Retinal pigment epithelial cell (primary cell): Measurements from ENCODE around the gene MRPL50.

Experiments used
- DNase-seq: peaks from one replicate; pipeline ENCODE4 v3.0.0-alpha.2; 2010; ENCODE audit warnings: low read depth
- H3K4me3 ChIP-seq: 2 replicates; pipeline ENCODE4 v1.5.1; 2011; ENCODE audit warnings: mild to moderate bottlenecking, low read length, control low read depth, moderate library complexity
- TF ChIP-seq, protein P1 (sequence below): conservative IDR thresholded peaks from 2 replicates; pipeline ENCODE4 v1.5.1; 2011; ENCODE audit warnings: low read depth, low read length, control low read depth, inconsistent platforms

The MRPL50 gene

DNA sequence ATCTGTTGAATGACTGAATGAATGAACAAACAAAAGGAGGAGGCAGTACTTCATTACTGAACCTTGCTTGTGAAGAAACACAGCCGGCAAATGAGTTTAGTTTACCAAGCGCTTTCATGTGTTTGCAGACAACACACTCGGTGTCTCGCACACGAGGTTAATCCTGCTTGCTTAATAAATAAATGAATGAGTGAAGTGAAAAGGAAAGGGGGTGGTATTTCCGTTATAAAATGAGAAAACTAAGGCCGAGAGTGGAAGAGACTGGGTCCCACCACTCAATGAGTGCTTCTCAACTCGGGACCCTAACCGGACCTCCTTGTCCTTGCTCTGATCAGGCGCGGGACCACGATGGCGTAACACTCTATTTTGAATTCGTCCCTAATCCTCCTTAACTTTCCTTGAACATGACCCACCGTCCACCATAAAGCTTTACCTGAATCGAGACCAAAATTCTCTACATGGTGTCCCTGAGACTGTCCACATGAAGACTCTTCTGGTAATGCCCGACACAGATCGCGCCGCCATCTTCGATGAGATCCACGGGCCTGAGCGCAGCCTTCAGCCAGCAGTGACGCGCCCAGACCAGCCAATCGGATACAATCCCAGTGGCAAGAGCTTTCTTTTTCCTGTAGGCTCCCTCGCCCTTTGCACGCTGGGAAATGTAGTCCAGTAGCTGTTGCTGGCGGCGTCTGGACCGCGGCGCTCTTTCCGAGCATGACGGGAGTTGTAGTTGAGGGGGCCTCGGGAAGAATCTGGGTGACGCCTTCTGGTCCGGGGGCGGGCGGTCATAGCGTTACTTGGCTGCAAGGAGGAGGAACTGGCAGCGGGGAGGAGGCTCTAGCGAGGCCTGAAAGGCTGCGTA, at the start of gene MRPL50, which contains the start of gene ZNF189:
Gene MRPL50 (minus strand): TSS at position 551 of the 862 bp plus-strand sequence. CDS start 26 bp downstream, at position 525.
Gene ZNF189 (plus strand): TSS at position 784 of the 862 bp plus-strand sequence. CDS start 306 bp downstream, outside the sequence.
- TF ChIP-seq, protein P1, sequence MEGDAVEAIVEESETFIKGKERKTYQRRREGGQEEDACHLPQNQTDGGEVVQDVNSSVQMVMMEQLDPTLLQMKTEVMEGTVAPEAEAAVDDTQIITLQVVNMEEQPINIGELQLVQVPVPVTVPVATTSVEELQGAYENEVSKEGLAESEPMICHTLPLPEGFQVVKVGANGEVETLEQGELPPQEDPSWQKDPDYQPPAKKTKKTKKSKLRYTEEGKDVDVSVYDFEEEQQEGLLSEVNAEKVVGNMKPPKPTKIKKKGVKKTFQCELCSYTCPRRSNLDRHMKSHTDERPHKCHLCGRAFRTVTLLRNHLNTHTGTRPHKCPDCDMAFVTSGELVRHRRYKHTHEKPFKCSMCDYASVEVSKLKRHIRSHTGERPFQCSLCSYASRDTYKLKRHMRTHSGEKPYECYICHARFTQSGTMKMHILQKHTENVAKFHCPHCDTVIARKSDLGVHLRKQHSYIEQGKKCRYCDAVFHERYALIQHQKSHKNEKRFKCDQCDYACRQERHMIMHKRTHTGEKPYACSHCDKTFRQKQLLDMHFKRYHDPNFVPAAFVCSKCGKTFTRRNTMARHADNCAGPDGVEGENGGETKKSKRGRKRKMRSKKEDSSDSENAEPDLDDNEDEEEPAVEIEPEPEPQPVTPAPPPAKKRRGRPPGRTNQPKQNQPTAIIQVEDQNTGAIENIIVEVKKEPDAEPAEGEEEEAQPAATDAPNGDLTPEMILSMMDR = no peak
- peak within 1 kb of the TSS; percentile 96 for H3K4me3 ChIP-seq
- peak; percentile 96 for DNase-seq

DNA sequence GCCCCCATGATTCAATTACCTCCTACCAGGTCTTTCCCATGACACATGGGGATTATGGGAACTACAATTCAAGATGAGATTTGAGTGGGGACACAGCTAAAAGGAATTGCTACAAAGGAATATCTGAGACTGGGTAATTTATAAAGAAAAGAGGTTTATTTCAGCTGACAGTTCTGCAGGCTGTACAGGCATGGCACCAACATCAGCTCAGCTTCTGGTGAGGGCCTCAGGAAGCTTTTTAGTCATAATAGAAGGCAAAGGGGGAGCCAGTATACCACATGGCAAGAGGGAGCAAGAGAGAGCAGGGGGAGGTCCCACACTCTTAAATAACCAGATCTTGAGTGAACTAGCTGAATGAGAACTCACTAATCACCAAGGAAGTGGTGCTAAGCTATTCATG, 48.3 kb upstream of the MRPL50 start:
- TF ChIP-seq, protein P1 = no peak
- no peak overlapping the region for H3K4me3 ChIP-seq
- no peak for DNase-seq

DNA sequence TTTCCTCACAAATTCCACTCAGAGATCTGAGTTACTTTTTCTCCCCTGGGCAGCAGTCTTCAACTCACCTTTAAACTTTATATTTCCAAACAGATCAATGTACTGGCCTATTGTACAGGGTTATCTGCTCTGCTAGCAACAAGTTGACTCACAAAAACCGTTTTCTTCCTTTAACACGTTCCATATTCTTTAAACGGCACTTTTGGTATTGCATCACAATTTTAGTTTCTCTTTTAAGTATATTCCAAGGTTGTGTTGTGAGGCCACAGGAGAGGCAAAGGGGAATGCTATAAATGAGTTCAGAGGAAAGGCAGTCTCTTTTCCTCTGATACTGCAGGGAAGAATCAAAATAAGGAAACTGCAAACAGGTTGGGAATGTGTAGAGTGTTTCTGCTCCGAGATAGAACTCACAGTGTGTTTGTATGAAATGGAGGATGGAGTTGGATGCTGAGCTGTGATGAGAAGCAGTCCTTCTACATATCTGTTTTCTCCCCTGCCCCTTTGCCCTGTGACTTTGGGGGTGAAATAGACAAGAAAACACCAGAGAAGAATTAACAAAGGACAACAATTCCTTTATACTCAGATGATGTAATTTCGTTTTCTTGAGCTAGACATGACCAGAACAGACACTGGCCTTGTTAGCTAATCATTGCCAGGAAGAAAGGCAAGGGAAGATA, 47.1 kb upstream of the MRPL50 start:
- no peak for DNase-seq
- TF ChIP-seq, protein P1 = no peak
- H3K4me3 ChIP-seq = no peak overlapping the region

DNA sequence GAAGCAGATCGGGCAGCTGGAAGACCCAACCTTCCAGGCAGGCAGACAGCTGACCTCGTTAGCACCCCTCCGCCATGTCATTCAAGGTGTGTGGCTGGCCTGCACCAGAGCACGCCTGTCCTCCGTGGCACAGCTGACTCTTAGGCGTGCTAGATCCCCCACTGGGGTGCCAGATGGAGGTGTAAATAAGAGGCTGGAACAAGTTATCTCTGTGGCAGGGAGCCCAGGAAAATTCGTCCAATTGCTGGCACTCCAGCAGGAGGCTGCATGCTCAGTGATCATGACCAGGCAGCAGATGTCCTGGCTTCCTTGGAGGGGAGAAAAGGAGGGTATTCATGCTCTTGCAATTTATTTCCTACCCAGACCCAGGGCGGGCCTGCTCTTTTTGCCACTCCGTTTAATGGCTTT, 45.0 kb upstream of the MRPL50 start:
- TF ChIP-seq, protein P1 = no peak
- no peak for DNase-seq
- no peak overlapping the region for H3K4me3 ChIP-seq

DNA sequence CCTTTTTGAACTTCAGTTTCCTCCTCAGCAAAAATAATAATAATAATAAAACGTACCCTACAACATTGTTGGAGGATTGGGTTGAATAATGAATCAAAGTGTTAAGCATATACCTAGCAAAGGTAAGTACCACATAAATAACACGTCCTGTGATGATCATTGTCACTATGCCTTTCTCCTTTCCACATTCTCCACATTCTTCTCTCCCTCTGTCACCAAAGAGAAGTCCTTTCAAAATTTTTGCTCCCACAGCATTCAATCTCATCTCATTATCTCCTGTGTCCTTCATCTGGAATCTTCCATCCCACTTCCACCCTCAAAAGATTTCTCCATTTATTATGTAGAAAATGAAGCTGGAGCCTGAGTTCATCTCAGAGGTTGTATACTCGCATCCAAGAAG, 44.3 kb upstream of the MRPL50 start:
- TF ChIP-seq, protein P1 = no peak
- no peak overlapping the region for H3K4me3 ChIP-seq
- DNase-seq = no peak

DNA sequence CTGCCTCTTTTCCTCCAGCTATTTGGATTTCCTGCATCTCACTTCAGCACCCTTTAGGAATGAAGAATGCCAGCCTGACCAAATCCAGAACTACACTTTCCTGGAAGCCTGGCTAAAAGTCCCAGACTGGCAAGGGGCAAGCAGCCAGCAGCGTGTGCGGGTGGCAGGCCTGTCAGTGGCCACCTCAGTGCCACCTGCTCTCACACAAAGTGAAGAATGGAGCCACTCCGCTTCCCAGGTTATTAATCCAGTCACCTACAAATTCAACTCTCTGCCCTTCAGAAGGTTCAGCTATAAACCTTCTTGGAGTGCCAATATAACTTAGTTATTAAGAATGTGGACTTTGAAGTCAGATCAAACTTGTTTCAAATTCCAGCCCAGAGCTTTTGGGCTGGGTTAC, 43.9 kb upstream of the MRPL50 start:
- no peak for DNase-seq
- H3K4me3 ChIP-seq = no peak overlapping the region
- TF ChIP-seq, protein P1 = no peak
